Measurements from ENCODE around the gene SCEL.

The SCEL gene

DNA sequence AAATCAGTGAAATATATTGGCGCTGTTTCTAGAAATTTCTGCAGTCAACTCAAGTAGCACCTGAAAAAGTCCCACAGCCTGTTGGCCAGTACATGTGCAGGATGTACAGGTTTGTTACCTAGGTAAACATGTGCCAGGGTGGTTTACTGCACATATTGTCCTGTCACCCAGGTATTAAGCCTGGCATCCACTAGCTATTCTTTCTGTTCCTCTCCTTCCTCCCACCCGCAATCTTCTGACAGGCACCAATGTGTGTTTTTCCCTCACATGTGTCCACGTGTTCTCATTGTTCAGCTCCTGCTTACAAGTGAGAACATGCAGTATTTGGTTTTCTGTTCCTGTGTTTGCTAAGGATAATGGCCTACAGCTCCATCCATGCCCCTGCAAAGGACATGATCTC, 13.1 kb upstream of the SCEL start:
- no peak for DNase-seq

DNA sequence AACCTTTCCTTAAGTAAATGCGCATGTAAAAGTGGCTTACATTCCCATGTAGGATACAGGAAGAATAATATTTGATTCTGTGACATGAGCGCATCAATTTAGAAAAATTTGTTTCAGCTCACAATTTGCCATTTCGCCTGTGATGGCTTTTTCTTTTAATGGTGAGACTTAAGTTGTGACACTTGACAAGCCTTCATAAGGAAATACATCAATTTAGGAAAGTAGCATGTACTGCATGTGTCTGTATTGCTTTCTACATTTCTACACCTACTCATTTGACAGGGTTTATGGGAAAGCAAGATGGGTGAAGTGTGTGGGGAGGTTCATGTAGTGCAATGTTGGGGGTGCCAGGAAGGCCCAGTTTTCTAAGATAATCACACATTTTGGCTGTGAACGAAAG, 12.1 kb upstream of the SCEL start:
- no peak for DNase-seq

DNA sequence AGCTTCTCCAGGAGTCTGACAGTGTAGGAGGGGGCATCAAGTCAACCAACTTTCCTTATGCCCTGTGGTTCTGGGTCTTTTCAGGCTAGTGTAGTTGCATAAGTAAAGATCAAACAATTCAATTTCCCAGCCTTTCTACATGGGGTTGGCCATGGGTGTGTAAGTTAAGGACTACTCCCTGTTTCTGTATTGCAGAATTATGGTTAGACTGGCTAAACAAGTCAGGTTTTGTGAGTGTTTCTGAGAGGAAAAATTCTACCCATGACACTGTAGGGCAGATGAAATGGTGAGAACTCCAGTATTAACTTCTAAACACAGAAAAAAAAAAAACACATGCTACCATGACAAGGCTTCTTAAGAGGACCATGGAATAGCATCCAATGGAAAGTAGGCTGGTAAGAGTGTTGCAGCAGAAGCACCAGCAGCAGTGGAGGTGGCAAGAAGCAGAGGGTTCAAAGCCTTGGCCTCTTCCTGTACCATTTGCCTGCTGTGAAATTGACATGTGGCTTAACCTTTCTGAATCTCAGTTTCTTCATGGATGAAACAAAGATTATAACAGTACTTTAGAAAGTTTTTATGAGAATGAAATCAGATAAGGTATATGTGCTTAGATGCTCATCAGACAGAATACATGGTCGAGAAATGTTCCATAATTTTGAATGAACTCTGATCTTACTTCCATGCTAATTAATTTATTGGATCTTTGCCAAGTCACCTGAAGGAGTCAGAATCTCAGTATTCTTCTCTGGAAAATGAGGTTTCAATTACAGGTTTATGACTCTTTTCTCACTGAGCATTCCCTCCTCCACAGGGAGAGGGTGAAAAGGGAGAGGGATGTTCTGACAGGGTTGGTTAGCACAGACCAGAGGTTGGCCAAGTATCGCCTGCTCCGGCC, 11.4 kb upstream of the SCEL start:
- DNase-seq, result no peak

DNA sequence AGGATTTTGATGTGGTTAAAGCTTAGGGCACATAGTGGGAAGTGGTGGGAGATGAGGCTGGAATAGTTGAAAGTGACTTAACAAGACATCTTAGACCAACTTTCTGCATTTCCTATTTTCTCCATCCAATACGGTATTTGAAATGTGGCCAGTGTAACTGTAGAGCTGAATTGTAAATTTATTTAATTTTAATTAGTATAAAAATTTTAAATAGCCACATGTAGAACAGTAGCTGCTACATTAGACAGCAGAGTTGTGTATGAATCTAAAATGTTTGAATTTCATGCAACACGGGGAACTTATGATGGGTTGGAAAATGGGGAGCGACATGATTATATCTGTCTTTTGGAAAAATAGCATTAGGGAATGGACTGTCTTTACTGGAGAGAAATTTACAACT, 7.1 kb upstream of the SCEL start:
- no peak for DNase-seq

DNA sequence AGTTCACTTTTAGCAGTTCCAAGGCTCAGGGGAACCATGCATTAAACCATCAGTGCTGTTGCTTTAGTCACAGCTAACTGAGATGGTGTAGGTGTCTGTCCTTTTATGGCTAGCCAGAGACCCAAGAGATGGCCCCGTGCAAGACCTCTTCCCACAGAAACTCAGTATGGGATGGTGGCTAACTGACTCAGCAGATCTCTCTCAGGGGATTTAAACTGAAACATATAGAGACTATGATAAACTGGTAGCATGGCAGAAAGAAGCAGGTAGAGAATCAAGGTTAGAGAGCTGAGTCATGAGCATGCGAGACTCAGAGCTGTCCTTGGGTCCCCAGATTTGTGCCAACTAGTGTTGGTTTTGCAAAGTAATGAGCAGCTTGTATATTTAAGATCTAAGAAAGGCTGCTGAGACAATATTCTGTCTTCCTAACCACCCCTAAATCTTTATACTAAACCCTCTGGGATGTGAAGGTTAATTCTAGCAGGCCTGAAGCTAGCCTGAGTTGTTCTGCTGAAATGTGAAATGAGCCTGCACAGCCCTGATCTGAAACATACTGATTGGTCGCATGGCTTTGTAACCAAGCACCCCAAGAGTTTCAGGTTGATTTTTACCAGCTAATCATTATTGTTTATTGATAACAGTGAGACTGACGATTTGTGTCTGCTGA, 6.5 kb upstream of the SCEL start:
- no peak for DNase-seq

DNA sequence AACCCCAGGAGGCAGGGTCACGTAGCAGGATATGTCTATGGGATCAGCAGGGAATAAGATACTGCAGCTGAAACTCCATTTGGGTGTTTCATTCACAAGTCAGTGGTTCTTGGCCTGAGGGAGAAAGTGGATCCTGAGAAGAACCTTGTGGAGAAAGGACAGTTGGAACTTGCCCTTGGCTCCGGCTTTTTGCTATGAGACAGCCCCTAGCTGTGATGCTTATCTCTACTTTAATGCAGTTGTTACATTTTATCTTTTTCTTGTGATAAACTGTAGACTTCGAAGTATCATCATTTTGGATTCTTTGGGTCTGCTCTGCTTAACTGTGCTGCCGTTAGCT, 6.0 kb upstream of the SCEL start:
- DNase-seq, result no peak

DNA sequence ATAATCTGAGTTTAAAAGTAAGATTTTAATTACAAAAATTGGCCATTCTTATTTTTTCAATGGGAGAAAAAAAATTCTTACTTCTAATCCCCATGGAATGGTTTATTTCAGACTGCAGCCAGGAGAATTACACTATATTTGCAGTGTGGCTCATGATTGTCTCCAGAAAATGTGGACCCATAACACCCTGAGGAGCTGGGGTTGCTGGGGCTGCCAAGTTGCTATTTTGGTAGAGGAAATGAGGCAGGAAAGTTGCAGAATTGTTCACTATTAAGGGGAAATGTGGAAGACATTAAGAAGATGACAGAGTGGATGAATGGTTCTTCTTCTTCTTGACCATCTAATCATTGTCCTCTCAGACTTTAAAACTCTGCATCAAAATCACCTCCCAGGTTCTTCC, 4.6 kb upstream of the SCEL start:
- DNase-seq, result no peak

DNA sequence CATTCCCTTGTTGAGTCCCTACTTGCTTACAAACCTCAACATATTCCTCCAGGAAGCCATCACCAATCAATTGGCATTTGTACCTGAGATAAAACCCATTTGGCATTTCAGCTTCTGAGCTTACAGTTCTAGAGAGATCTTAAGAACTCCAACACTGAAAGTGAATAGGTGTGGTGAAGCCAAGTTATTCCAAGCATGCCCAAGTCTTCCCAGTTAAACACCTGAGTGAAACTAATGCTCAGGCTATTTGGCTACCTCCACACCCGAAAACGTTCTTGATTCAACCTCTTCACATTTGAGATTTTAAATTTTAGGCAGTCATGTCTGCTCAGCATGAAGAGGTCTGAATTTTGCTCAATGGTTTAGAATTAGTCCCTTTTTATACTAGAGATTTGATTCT, 2.5 kb upstream of the SCEL start:
- DNase-seq, result no peak

DNA sequence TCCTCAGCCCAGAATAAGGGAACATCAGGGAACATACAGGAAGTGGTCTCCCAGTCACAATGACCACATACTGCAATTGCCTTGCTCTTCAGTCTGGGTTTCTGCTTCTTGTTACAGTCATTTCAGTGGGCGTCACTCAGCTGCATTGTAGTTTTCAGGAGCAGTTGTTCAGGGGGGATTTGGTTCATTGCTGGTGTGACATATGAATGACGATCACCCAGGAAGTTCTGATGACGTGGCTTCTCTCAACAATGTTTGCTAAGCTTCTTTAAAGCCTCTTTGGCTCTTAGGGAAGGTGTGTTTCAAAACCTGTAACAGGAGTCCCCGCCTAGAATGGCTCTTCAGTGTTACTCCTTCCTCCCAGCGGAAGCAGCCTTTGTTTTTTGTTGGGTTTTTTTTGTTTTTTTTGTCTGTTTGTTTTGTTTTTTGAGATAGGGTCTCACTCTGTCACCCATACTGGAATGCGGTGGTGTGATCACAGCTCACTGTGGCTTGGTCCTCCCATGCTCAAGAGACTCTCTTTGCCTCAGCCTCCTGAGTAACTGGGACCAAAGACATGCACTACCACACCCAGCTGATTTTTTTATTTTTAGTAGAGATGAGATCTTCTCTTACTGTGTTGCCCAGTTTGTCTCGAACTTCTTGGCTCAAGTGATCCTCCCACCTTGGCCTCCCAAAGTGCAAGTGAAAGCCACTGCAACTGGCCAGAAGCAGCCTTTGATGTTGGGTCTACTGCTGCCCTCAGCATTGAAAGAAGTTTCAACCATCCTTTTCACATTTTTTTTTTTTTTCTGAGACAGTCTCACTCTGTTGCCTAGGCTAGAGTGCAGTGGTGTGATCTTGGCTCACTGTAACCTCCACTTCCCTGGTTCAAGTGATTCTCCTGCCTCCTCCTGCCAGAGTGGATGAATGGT, 1.4 kb upstream of the SCEL start:
- DNase-seq, result peak; percentile 20

DNA sequence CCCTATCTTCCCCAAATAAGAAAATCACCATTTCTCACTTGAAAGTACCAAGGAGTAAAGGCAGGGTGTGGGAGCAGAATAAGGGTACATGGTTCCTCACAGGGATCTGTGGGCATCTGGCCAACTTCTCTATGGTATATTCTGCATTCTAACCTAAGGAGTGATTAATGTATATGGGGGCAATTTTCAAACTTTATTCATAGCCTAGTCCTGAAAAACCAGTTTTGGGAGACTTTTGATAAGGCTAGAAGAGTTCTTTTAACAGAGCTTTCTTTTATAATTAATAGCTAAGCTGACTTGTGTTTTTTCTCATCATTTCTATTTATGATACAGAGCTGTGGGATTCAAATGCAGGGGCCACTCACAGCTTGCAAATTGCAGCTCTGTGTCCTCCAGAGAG, 852 bp downstream of the SCEL start:
- DNase-seq, result no peak

DNA sequence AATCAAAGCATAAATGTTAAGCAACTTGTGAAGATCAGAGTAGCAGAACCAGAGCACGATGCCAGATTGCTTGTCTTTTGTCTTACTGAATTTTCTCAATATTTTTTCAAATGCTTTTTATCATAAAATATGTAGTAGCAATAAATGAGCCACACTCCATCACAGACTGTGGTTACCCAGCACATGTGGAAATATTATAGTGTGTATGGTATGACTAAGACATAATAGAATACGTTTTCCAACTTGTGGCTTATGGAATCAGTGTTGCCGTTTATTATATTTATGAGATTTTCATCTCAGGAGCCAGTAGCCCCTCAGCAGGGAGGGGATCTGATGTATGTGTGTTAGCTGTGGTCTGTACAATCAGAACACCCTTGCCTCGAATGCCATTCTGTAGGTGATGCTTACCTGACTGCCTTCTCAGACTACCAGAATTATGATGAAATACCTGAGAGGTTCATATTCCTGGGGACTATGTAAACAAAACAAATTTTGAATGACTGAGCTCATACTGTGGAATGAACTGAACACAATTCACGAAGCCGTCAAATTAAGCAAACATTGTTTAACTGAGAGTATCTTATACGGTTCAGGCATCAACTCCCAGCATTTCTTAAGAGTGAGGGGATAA, 1.9 kb downstream of the SCEL start:
- DNase-seq, result no peak

DNA sequence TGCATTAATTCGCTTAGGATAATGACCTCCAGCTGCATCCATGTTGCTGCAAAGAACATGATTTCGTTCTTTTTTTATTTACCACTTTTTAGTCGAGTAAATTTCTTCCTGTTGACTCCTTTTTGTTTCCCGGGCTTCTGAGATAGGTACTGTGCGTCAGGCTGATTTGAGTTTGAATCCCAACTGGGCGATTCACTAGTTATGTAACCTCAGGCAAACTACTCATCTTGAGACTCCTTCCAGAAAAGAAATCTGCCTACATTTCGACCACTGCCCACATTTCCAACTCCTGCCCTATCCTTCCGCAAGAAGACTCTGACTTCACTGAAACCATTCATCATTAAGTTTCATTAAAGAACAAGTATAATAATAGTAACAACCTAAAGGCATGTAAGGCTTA, 8.2 kb downstream of the SCEL start:
- DNase-seq, result no peak

DNA sequence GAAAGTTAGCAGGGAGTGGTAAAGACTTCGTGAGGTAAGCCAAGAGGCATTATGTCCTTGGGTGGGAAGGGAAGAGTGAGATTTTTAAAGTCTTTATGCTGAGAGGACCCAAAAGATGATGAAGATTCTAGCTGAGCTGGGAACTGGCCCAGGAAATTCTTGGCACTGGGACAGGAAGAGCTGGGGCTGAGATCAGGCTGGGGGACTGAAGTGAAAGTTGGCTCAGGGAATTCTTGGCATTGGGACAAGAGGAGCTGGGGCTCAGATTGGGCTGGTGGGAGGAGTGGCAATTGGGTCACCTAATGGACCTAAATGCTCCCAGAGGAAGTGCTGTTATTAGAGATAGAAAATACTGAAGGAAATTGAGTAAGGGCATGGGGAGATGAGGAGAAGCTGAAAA, 8.8 kb downstream of the SCEL start:
- DNase-seq, result no peak

DNA sequence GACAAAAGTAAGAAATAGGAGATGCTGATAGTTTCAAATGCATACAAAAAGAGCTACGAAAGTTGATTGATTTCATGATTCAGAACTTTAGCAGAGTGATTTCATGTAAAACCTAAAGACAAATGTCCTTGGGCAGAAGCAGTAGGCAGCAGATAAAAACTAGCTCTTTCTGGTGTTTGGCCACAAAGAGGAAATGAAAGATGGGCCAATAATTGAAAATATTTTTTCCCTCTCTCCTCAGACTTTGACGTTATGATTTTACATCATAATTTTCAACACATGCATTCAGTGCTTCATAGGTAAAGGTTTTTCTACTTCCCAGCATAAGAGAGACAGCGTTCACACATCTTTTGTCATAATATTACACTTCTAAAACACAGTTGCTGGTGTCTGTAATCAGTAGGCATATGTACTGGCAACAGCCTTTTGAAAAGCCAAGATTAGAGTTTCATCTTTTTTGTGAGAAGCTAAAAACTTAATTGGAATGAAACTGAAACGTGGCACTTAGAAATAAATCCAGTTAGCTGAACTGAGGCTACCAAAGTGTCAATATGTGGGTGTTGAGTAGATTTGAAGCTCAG, 9.3 kb downstream of the SCEL start:
- no peak for DNase-seq

DNA sequence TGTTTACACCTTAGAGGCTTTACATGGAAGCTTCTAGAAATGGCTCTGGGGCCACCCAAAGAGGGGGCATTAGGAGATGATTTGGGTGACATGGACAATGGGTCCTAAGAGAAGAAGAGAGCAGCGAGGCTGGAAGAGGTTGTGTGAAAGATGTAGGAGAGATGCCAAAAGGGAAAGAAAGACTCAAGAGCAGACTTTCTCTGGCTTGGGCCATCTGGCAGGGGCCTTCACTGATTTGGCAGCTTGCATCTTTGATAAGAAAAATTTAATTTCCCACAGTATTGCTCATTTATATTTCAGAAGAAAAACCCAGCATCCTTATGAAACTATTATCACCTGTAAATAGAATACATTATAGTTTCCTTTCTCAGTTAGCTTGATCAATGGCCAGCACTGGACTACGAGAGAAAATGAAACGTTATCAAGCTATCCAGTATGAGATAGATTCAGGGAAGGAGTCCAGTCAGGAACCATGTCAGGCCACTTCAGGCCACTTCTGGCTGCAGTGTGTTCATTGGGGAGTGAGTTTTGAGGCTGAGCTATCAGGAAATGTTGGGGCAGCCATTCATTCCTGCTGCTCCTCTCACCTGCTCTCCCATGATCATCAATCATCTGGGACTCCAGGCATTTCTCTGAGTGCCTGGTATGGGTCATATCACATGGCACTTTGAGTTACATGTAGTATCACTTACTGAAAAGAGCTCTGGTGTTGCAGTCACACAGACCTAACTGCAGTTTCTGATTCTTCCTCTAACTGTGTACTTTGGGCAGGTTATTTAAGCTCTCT, 10.3 kb downstream of the SCEL start:
- DNase-seq, result no peak

DNA sequence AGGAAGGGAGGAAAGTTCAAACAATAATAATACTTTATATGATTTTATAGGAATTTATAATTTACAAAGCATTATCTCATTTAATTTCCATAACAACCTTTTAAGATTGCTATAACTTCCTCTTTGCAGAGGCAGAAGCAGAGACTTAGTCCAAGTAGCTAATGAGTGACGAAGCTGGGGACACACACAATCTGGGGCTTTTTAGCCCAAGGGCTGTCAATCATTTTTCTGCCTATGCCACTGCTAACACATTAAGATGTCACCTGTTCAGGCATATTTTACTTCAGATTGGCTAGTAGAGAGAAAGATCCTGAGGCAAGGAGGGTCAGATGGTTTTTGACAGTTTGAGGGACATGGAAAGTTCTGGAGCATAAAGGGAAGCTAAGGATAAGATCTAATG, 12.6 kb downstream of the SCEL start:
- DNase-seq, result no peak

DNA sequence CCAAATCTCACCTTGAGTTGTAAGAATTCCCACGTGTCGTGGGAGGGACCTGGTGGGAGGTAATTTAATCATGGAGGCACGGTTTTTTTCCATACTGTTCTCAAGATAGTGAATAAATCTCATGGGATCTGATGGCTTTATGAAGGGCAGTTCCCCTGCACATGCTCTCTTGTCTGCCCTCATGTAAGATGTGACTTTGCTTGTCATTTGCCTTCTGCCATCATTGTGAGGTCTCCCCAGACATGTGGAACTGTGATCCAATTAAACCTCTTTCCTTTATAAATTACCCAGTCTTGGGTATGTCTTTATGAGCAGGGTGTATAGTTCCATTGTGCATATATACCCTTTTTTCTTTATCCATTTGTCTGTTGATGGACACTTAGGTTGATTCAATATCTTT, 13.1 kb downstream of the SCEL start:
- no peak for DNase-seq

DNA sequence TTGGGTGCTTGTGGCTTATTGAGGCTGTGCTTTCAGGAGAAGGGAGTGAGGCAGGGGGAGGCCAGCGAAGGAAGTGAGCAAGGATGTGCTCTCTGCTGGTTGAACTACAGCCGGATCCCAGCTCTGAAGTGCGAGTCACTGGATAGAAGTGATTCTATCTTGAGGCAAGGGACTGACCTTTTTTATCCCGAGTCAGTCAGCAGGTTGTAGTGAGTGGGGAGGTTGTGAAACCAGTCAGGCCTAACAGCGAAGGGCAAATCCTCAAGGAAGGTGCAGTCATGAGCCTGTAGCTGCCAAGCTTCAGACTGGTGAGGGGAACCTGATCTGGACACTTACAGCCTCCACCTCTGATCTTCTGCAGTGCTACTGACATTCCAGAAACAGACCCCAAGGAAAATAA, 18.6 kb downstream of the SCEL start:
- DNase-seq, result no peak

DNA sequence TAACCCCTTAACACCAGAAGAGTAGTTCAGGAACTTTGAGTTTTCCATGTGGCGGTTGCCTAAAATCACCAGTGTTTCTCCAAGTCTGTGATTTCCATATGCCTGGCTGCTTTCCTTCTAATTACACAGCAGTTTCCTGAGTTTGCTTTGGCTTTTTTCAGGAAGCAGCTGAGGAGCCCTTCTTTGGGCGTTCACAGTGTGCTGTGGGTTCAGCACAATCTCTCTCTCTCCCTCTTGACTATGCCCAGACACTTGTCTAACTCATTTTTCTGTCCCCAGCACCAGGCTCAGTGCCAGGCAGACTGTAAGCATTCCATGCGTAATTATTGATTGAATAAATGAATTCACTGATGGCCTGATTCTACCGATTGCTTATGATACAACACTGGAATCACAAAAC, 19.7 kb downstream of the SCEL start:
- DNase-seq, result no peak

DNA sequence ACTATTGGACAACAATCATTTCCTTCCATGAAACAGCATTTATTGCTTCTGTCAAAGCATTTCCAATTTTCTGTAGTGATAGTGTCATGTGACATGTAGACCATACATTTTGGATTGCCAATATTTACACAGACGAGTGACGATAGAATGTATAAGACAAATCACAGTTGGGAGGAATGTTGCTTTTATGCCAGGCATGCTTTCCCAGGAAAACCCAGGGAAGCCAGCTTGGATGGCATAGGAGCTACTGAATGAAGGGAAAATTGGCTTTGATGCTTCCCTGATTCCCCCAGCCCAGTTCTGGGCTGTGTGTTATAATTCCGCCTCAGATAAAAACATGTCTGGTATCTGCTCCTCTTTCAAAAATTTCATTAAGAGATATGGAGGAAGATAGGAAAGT, 22.5 kb downstream of the SCEL start:
- no peak for DNase-seq

DNA sequence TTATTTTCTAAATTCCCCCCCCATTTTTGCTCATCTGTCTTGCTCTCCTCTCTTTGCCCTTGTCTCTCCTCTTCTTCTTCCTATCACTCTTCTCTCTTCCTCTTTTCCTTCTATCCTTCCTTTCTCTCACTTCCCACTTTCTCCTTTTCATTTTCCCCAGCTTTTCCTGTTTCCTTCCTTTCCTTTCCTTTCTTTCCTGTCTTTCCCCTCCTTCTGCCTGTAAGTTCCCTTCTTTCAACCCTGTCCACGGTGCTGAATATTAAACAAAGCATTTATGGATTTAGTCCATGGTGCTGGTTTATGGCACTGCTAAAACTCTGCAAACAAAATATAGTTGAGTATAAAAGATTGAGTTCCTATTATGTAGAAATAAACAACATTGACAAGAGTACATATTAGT, 27.6 kb downstream of the SCEL start:
- DNase-seq, result no peak

DNA sequence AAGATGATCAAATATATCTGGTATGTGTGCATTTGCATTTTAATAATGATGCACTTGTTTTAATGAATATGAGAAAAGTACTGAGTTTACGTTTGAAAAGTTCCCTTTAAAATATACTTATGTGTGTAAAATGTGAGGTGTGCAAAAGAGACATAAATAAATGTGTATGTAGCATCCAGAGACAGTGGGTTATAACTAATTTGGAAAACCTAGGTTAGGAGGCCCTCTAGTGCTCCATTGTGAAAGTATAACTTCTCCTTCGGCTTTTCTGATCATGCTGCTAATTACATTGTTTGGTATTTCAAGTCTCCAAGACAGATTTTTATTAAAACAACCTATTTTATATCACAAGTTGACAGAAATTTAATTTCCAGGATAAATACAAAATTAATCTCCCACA, 30.1 kb downstream of the SCEL start:
- DNase-seq, result peak; percentile 63

Data from NCI-H1436 (cell line).